ENCODE data around the gene RBBP8. TPM values are rescaled to one million over a fixed set of nuclear protein-coding genes. Genes with fewer than 3 reads are reported as not detected.

Gene RBBP8
- total and polyA plus RNA-seq, 10 of the 15 experiments (the other 5 are each of a cell fraction or from before 2014, with no cell fraction given) = 46.2 to 82.3 (median 68.7) TPM

DNA sequence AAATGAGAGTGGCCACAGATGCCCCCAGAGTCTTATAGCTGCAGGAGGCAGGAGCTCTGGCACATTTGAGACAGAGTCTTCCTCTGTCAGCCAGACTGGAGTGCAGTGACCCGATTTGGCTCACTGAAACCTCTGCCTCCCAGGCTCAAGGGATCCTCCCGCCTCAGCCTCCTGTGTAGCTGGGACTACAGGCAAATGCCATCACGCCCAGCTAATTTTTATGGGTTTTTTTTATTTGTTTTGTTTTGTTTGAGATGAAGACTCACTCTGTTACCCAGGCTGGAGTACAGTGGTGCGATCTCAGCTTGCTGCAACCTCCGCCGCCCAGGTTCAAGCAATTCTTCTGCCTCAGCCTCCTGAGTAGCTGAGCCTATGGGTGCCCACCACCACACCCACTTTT, 121.4 kb downstream of the RBBP8 start:
- BruUV-seq (replicated peaks) = no TSS peak
- Histone ChIP-seq H2AFZ (ENCODE audit: control insufficient read depth, low read depth, low read length) (no peak overlapping the region), H3K4me3 (no peak overlapping the region), H3K27ac (ENCODE audit: control insufficient read depth, insufficient read depth) (no peak overlapping the region), H3K27me3 (replicated peaks in 1 of 2; ENCODE audit: control insufficient read depth in 2 of 2, insufficient read depth in 2 of 2, low read length in 1 of 2) (peaks cover 0 to 1% of the 10 kb centered on the region in 2 experiments; a peak in 1 of 4 replicates), H3K36me3 (ENCODE audit: control insufficient read depth in 2 of 2, insufficient read depth in 2 of 2, low read length in 1 of 2) (no peaks in the 10 kb centered on the region), H3K4me1 (ENCODE audit: control insufficient read depth, insufficient read depth, low read length) (no peaks in the 10 kb centered on the region), H3K79me2 (ENCODE audit: control insufficient read depth, insufficient read depth, low read length) (no peaks in the 10 kb centered on the region), H3K9me3 (replicated peaks; ENCODE audit: control insufficient read depth, insufficient read depth, low read length) (no peaks in the 10 kb centered on the region), H4K20me1 (ENCODE audit: control insufficient read depth, insufficient read depth) (no peaks in the 10 kb centered on the region), H3K9ac (ENCODE audit: control insufficient read depth, insufficient read depth, low read length) (no peak overlapping the region), H3K4me2 (ENCODE audit: control insufficient read depth, insufficient read depth) (no peak overlapping the region)
- 63% methylated on average over 6 of the region's 6 CpGs for WGBS (ENCODE audit: insufficient coverage, insufficient replicate concordance, low lambda C conversion rate, missing lambda C conversion rate)
- in situ Hi-C loops (cut with MboI) = no loop called here
- POLR2A ChIA-PET = no interaction called here
- ATAC-seq = no peak
- no peak for DNase-seq (ENCODE audit: low read depth, low spot score)
- intact Hi-C loops (cut with micrococcal nuclease; ENCODE audit: unreplicated experiment) = no loop called here
- RAD21 ChIA-PET (ENCODE audit: unreplicated experiment) = no interaction called here
- FAIRE-seq = no peak
- TF ChIP-seq, protein P1, sequence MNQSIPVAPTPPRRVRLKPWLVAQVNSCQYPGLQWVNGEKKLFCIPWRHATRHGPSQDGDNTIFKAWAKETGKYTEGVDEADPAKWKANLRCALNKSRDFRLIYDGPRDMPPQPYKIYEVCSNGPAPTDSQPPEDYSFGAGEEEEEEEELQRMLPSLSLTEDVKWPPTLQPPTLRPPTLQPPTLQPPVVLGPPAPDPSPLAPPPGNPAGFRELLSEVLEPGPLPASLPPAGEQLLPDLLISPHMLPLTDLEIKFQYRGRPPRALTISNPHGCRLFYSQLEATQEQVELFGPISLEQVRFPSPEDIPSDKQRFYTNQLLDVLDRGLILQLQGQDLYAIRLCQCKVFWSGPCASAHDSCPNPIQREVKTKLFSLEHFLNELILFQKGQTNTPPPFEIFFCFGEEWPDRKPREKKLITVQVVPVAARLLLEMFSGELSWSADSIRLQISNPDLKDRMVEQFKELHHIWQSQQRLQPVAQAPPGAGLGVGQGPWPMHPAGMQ (IDR thresholded peaks at IDR 0.05; ENCODE audit: borderline replicate concordance) = no peak
- TF ChIP-seq MTA3 (IDR thresholded peaks at IDR 0.05; ENCODE audit: borderline replicate concordance, low read length) = no peak
- CTCF ChIA-PET = interaction anchor here (0.7 kb wide), 1 partner anchor 13 kb away, joined by 3 read pairs; no protein-coding TSS in a partner anchor
- SMC1A ChIA-PET (ENCODE audit: uncharacterized antibody, unreplicated experiment) = no interaction called here

DNA sequence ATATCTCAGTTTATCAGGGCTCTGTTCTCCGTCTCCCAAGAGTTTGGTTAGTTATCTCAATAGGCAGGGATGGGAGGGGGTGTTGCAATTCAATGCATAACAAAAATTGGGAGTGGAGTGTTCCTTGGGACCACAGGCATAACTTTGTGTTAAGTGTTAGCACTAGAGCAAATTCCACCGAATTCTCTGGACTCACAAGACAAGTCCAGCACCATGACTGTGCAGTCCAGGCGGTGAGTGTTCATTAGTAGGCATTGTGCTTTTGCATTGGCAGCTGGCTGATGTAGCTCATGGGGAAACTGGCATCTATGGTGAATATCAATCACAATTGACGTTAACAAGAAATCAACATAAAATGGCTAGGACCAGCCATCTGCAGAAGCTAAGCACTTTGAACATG, 123.2 kb downstream of the RBBP8 start:
- FAIRE-seq (no peak), DNase-seq (ENCODE audit: low read depth, low spot score) (no peak), ATAC-seq (no peak)
- ChIA-PET SMC1A (ENCODE audit: uncharacterized antibody, unreplicated experiment) (interaction anchor here (1.2 kb wide), 1 partner anchor 30 kb away, joined by 4 read pairs; no protein-coding TSS in a partner anchor), POLR2A (no interaction called here), CTCF (interaction anchor here (1.3 kb wide), 1 partner anchor 10 kb away, joined by 4 read pairs; no protein-coding TSS in a partner anchor), RAD21 (ENCODE audit: unreplicated experiment) (no interaction called here)
- no TSS peak for BruUV-seq (replicated peaks)
- no peaks in the 10 kb centered on the region for H3K79me2 ChIP-seq (ENCODE audit: control insufficient read depth, insufficient read depth, low read length)
- 43% methylated on average over 4 of the region's 4 CpGs for WGBS (ENCODE audit: insufficient coverage, insufficient replicate concordance, low lambda C conversion rate, missing lambda C conversion rate)
- no peak overlapping the region for H2AFZ ChIP-seq (ENCODE audit: control insufficient read depth, low read depth, low read length)
- H3K9ac ChIP-seq (ENCODE audit: control insufficient read depth, insufficient read depth, low read length) = no peak overlapping the region
- H3K4me1 ChIP-seq (ENCODE audit: control insufficient read depth, insufficient read depth, low read length) = no peaks in the 10 kb centered on the region
- in situ Hi-C loops (cut with MboI) (no loop called here), intact Hi-C loops (cut with micrococcal nuclease; ENCODE audit: unreplicated experiment) (no loop called here)
- no peaks in the 10 kb centered on the region for H3K9me3 ChIP-seq (replicated peaks; ENCODE audit: control insufficient read depth, insufficient read depth, low read length)
- H3K36me3 ChIP-seq (ENCODE audit: control insufficient read depth in 2 of 2, insufficient read depth in 2 of 2, low read length in 1 of 2) = no peaks in the 10 kb centered on the region
- H3K4me2 ChIP-seq (ENCODE audit: control insufficient read depth, insufficient read depth) = no peak overlapping the region
- H4K20me1 ChIP-seq (ENCODE audit: control insufficient read depth, insufficient read depth) = no peaks in the 10 kb centered on the region
- no peak overlapping the region for H3K4me3 ChIP-seq
- H3K27me3 ChIP-seq (replicated peaks in 1 of 2; ENCODE audit: control insufficient read depth in 2 of 2, insufficient read depth in 2 of 2, low read length in 1 of 2) = peaks cover 0 to 1% of the 10 kb centered on the region in 2 experiments; a peak in 1 of 4 replicates
- no peak overlapping the region for H3K27ac ChIP-seq (ENCODE audit: control insufficient read depth, insufficient read depth)
- TF ChIP-seq BHLHE40 (IDR thresholded peaks at IDR 0.05; ENCODE audit: borderline replicate concordance in 1 of 2, low read depth in 2 of 2, low read length in 1 of 2) (no peak), CREM (IDR thresholded peaks at IDR 0.05; ENCODE audit: low read depth) (no peak), NRF1 (conservative IDR thresholded peaks at IDR 0.05; ENCODE audit: low read depth, low read length) (no peak), MXI1 (IDR thresholded peaks at IDR 0.05; ENCODE audit: low read depth, low read length) (no peak), POLR2A (IDR thresholded peaks at IDR 0.05; ENCODE audit: low read depth, low read length) (no peak), TCF7 (IDR thresholded peaks at IDR 0.05; ENCODE audit: borderline replicate concordance) (no peak), FOXM1 (IDR thresholded peaks at IDR 0.05; ENCODE audit: low read depth, low read length) (no peak), STAT1 (conservative IDR thresholded peaks at IDR 0.05) (no peak)
- TF ChIP-seq, protein P2, sequence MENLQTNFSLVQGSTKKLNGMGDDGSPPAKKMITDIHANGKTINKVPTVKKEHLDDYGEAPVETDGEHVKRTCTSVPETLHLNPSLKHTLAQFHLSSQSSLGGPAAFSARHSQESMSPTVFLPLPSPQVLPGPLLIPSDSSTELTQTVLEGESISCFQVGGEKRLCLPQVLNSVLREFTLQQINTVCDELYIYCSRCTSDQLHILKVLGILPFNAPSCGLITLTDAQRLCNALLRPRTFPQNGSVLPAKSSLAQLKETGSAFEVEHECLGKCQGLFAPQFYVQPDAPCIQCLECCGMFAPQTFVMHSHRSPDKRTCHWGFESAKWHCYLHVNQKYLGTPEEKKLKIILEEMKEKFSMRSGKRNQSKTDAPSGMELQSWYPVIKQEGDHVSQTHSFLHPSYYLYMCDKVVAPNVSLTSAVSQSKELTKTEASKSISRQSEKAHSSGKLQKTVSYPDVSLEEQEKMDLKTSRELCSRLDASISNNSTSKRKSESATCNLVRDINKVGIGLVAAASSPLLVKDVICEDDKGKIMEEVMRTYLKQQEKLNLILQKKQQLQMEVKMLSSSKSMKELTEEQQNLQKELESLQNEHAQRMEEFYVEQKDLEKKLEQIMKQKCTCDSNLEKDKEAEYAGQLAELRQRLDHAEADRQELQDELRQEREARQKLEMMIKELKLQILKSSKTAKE (IDR thresholded peaks at IDR 0.05; ENCODE audit: low read depth, poor library complexity, severe bottlenecking) = no peak
